K562 (cell line): ENCODE measurements around the gene CTSS. TPM values are rescaled to one million over a fixed set of nuclear protein-coding genes. Genes with fewer than 3 reads are reported as not detected.

ENCODE experiments used
- ATAC-seq: fragments of 200-7000 bp; cut with Tn5 transposase; 3 replicates; pipeline ENCODE4 v1.9.1; 2020; ENCODE audit warnings: moderate library complexity
- BruUV-seq: library from RNA; stranded (reverse); fragments of 400-500 nt; replicated peaks from 2 replicates; lab custom pipeline; 2021; lab: Mats Ljungman, UMichigan
- CTCF ChIA-PET: fragments of 300-600 bp; formaldehyde crosslinking; extraction: SDS; loops from one replicate; lab custom pipeline; 2021; ENCODE audit warnings: low intra/inter-chr PET ratio; lab: Yijun Ruan, JAX
- POLR2A ChIA-PET: fragments of 300-600, 350-650 bp; sonication (Branson Sonifier 250); formaldehyde crosslinking; extraction: SDS; loops from one replicate; lab custom pipeline; 2021; ENCODE audit warnings: antibody characterized with exemption, inconsistent platforms; lab: Yijun Ruan, JAX
- DNase-seq, 4 experiments: peaks; one replicate each; pipeline versions ENCODE4 v3.0.0 to v3.0.0-alpha.2; 2011 to 2018; ENCODE audit warnings: low spot score in 3 of 4, mixed read lengths in 3 of 4; ENCODE audit errors: extremely low read depth in 1 of 4
- FAIRE-seq: peaks from 2 replicates; lab custom pipeline; 2011; peaks lifted over from hg19 to GRCh38; lab: Jason Lieb, UNC
- H2AFZ ChIP-seq: 2 replicates; pipeline ENCODE4 v1.6.0; 2011; ENCODE audit warnings: low read depth, low read length, control low read depth, inconsistent platforms
- H3K27ac ChIP-seq: fragments of 200-600 bp; 3 replicates; pipeline ENCODE4 v1.8.0; 2011; ENCODE audit warnings: low read depth, mild to moderate bottlenecking, control low read depth, inconsistent platforms, low read length, moderate library complexity, mixed read lengths; ENCODE audit errors: extremely low read depth
- H3K27me3 ChIP-seq, 2 experiments: fragments of 300-600 bp in 1 of 2; 2 replicates in 1 of 2; 3 replicates in 1 of 2; pipeline versions ENCODE4 v1.6.0 to v1.8.0; 2011; ENCODE audit warnings: inconsistent platforms in 2 of 2, low read length in 2 of 2, mild to moderate bottlenecking in 1 of 2, mixed read lengths in 1 of 2, moderate library complexity in 1 of 2; ENCODE audit not compliant: control insufficient read depth in 2 of 2, insufficient read depth in 2 of 2
- H3K36me3 ChIP-seq: fragments of 300-600 bp; 3 replicates; pipeline ENCODE4 v1.8.0; 2011; ENCODE audit warnings: mild to moderate bottlenecking, low read length, inconsistent platforms; ENCODE audit not compliant: control insufficient read depth, insufficient read depth
- H3K4me1 ChIP-seq, 2 experiments: fragments of 200-600 bp in 1 of 2; replicated peaks in 1 of 2; 2 replicates in 1 of 2; 3 replicates in 1 of 2; pipeline versions ENCODE4 v1.5.1 to v1.8.0; 2011; ENCODE audit warnings: inconsistent platforms in 2 of 2, low read length in 2 of 2, mild to moderate bottlenecking in 1 of 2, mixed read lengths in 1 of 2, moderate library complexity in 1 of 2; ENCODE audit not compliant: control insufficient read depth in 2 of 2, insufficient read depth in 2 of 2
- H3K4me2 ChIP-seq: 2 replicates; pipeline ENCODE4 v1.6.1; 2011; ENCODE audit warnings: low read length, control low read depth, inconsistent platforms, mixed read lengths; ENCODE audit not compliant: insufficient read depth
- H3K4me3 ChIP-seq: fragments of 200-600 bp; sonication (generic), shearing (Covaris generic); 2 replicates; pipeline ENCODE4 v1.5.1; 2016; ENCODE audit warnings: control low read depth, inconsistent platforms
- H3K79me2 ChIP-seq: fragments of 200-600 bp; 3 replicates; pipeline ENCODE4 v1.8.0; 2011; ENCODE audit warnings: low read length, inconsistent platforms; ENCODE audit not compliant: control insufficient read depth, insufficient read depth
- H3K9ac ChIP-seq, 2 experiments: 2 replicates each; pipeline versions ENCODE4 v1.6.0 to v1.6.1; 2011; ENCODE audit warnings: low read depth in 2 of 2, low read length in 2 of 2, control low read depth in 1 of 2, inconsistent platforms in 1 of 2, mild to moderate bottlenecking in 1 of 2, mixed read lengths in 1 of 2; ENCODE audit not compliant: insufficient read depth in 1 of 2
- H3K9me1 ChIP-seq: one replicate; pipeline ENCODE4 v1.6.0; 2011; ENCODE audit warnings: inconsistent platforms, mild to moderate bottlenecking, low read length, moderate library complexity; ENCODE audit not compliant: control insufficient read depth, insufficient read depth
- H3K9me3 ChIP-seq: replicated peaks from 2 replicates; pipeline ENCODE4 v1.5.1; 2011; ENCODE audit warnings: low read depth, low read length, inconsistent platforms; ENCODE audit not compliant: control insufficient read depth, insufficient read depth
- H4K20me1 ChIP-seq: replicated peaks from 2 replicates; pipeline ENCODE4 v1.6.1; 2011; ENCODE audit warnings: low read length, inconsistent platforms, mixed read lengths; ENCODE audit not compliant: control insufficient read depth, insufficient read depth
- CHD2 ChIP-seq: IDR thresholded peaks from 2 replicates; pipeline ENCODE4 v1.6.1; 2011; ENCODE audit warnings: low read depth, low read length
- HDAC6 ChIP-seq: IDR thresholded peaks from 2 replicates; pipeline ENCODE4 v1.6.1; 2012; ENCODE audit warnings: low read depth, mild to moderate bottlenecking, control low read depth, inconsistent platforms, low read length, moderate library complexity
- MTF1 ChIP-seq: fragments of 250-450 bp; sonication (Bioruptor Pico); IDR thresholded peaks from 2 replicates; pipeline ENCODE4 v1.9.0; 2021; ENCODE audit warnings: moderate library complexity, mild to moderate bottlenecking, inconsistent platforms, borderline replicate concordance
- TAL1 ChIP-seq: fragments of 450-650 bp; IDR thresholded peaks from 2 replicates; pipeline ENCODE4 v1.6.1; 2016; ENCODE audit warnings: mild to moderate bottlenecking
- ZNF639 ChIP-seq, 2 experiments: fragments of 200-800 bp in 1 of 2; sonication (Bioruptor generic) in 1 of 2; sonication (generic) in 1 of 2; formaldehyde crosslinking in 1 of 2; IDR thresholded peaks in 1 of 2; conservative IDR thresholded peaks in 1 of 2; 2 replicates each; pipeline versions ENCODE4 v1.5.0 to v1.6.1; 2016 to 2020; ENCODE audit warnings: missing compliant biosample characterization in 1 of 2, missing genetic modification characterization in 1 of 2, missing genetic modification reagents in 1 of 2
- WGBS: fragments of 100-300 bp; shearing (Covaris generic); methylation state at CpG from one replicate; pipeline ENCODE4 v1.1.6; 2016; ENCODE audit warnings: low coverage, mixed read lengths; ENCODE audit not compliant: insufficient coverage; ENCODE audit errors: missing lambda C conversion rate; 5-methylcytosine and 5-hydroxymethylcytosine counted together
- in situ Hi-C: fragments of 300-500 bp; cut with MboI; formaldehyde crosslinking; loops from 4 replicates; pipeline ENCODE4 v1.15.0; 2018; ENCODE audit warnings: inconsistent platforms, mixed read lengths
- intact Hi-C: fragments of 100-400 bp; cut with micrococcal nuclease; formaldehyde crosslinking; loops from 2 replicates; pipeline ENCODE4 v1.14.2; 2022
- polyA plus RNA-seq, 8 experiments: library from polyadenylated mRNA; depleted of rRNA in 4 of 8; stranded (reverse) in 5 of 8; unstranded in 3 of 8; fragments of >200 nt; fragmentation: Nextera tagmentation in 2 of 8; fragmentation: Illumina TruSeq in 1 of 8; extraction: Ambion mirVana in 2 of 8; extraction: Trizol in 1 of 8; gene quantifications; 2 replicates each; pipeline versions ENCODE4 v1.2.1 to v1.2.3, GENCODE V29; 2011 to 2014; ENCODE audit warnings: inconsistent platforms in 1 of 8, missing spikeins in 1 of 8
- total RNA-seq, 7 experiments: library from RNA; depleted of rRNA in 6 of 7; stranded (reverse); fragments of >200 nt in 6 of 7; fragmentation: Illumina TruSeq in 2 of 7; extraction: Trizol in 2 of 7; gene quantifications; 2 replicates each; pipeline versions ENCODE4 v1.2.1 to v1.2.3, GENCODE V29; 2011 to 2021; ENCODE audit warnings: low replicate concordance in 1 of 7

The CTSS gene
- total and polyA plus RNA-seq, 9 of the 15 experiments (the other 6 are each of a cell fraction or from before 2014, with no cell fraction given) = 8.6 to 24.9 (median 10.3) TPM

DNA sequence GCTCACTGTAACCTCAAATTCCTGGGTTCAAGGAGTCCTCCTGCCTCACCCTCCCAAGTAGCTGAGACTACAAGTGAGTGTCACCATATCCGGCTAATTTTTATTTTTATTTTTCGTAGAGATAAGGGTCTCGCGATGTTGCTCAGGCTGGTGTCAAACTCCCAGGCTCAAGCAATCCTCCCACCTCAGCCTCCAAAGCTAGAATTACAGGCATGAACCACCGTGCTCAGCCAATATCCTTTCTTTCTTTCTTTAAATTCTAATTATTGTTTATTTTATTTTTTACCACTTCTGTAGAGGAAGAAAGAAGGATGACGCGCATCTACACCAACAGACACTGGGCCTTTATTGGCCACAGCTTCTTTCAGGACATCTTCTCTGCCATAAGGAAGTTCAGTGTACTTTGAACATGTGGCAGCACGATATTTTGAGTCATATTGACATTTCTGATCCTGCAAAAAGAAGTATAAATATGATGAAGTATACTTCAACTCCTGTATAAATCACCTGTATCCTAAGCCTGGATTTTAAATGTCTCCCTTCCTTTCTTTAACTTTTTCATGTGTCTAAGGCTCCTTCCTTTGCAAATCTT lies 15.8 kb downstream of the CTSS start:
- H3K4me2 ChIP-seq = peak overlapping the region; percentile 21
- TF ChIP-seq TAL1 = peak; percentile 5; the same call in 1 of the 2 replicates
- TF ChIP-seq ZNF639 (CRISPR knock-in tag; conservative IDR thresholded peaks at IDR 0.05 in 1 of 2, IDR thresholded peaks at IDR 0.05 in 1 of 2) = no peak
- no peak for TF ChIP-seq HDAC6
- TF ChIP-seq MTF1 (CRISPR knock-in tag) = no peak
- peak; percentile 83 for TF ChIP-seq CHD2
- 0 out of 3 replicates have a peak overlapping the region, but pooled peaks have one; percentile 37 for H3K27ac ChIP-seq
- no peaks in the 10 kb centered on the region for H3K79me2 ChIP-seq
- peak; percentile 60 for ATAC-seq
- BruUV-seq = no TSS peak
- peaks cover 0 to 18% of the 10 kb centered on the region in 2 experiments; a peak in 2 of 5 replicates for H3K4me1 ChIP-seq
- POLR2A ChIA-PET = interaction anchor here (0.8 to 1.1 kb wide), 2 partner anchors 10 to 13 kb away, joined by 3 read pairs; no protein-coding TSS in a partner anchor
- FAIRE-seq = no peak
- in situ Hi-C loops (no loop called here), intact Hi-C loops (no loop called here)
- no peak overlapping the region for H3K9ac ChIP-seq
- no peaks in the 10 kb centered on the region for H3K9me1 ChIP-seq
- no peak overlapping the region for H3K4me3 ChIP-seq
- WGBS = 32% methylated on average over 6 of the region's 8 CpGs
- CTCF ChIA-PET = no interaction called here
- H3K27me3 ChIP-seq = no peaks in the 10 kb centered on the region
- H4K20me1 ChIP-seq = no peaks in the 10 kb centered on the region
- no peak for DNase-seq
- H3K9me3 ChIP-seq = no peaks in the 10 kb centered on the region
- H2AFZ ChIP-seq = peak overlapping the region; percentile 83
- no peaks in the 10 kb centered on the region for H3K36me3 ChIP-seq
